NCI-H1105 (cell line): Measurements from ENCODE around the gene CACNA1E.

Source experiments
- DNase-seq: peaks from one replicate; lab custom pipeline; 2025; lab: John Stamatoyannopoulos, UW

Gene CACNA1E

DNA sequence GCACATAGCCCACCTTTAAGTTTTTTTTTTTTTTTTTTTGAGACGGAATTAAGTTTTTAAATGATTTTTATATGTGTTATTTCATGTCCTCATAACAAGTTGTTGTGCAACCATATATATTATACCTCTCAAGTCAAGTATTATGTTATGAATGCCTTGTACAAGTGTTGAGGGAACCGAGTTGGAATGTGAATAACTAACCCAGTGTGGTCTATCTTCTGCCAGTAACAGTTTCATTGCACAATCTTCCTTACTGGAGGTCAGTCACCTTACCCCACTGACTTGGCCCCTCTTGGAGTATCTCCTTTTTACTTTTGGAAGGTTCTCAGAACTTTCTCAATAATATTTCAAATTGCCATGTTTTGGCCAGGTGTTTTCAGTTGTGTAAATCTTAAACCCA, 201.9 kb downstream of the CACNA1E start:
- DNase-seq = no peak

DNA sequence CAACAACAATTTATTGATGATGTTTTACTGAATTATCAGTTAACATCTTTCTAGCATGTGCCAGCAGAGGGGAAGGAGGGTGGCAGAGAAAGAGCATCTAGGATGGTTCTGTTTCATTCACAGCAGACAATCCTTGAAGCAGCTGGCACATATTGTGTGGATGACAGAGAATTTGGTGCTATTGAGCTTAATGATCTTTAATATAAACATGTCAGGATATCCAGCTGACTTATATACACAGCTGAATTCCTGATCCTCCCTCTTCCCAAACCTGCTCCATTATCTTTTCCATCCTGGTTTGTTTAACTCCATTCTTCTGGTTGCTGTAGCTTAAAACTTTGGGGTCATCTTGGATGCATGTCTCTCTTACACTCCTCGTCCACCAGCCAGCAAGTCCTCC, 218.6 kb downstream of the CACNA1E start:
- DNase-seq = no peak

DNA sequence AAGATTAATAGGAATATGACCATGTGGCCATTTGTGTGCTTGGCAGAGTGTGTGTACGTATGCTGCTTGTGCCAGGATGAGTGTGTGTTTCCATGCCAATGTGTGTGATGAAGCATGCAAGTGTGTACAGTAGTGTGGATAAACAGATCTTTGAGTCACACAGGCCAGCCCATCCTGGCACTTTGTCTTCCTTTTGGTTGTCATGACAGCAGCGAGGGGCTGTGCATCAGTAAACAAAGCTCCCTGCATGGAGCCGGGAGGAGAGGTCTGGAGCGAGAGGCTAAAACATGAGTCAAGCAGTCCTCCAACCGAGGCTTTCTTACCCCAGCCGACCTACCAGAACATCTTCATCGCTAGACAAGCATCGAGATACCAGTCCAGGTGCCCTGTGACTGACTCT, 221.2 kb downstream of the CACNA1E start:
- DNase-seq = no peak

DNA sequence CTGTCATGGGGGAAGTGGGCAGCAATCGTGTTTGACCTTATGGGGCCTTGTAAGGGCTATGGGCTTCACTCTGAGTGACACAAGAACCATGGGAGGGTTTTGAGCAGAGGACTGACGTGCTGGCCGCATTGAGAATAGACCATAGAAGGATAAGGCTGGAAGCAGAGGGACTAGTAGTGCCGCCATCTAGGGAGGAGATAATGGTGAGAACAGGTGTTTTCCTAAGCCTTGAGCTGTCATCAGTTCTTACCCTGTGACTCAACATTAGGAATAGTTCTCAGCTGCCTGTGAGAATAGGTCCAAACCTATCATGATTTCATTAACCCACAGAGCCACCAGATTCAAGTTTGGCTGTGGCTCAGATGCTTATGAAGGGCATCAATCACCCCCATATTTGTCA, 228.5 kb downstream of the CACNA1E start:
- DNase-seq = no peak

DNA sequence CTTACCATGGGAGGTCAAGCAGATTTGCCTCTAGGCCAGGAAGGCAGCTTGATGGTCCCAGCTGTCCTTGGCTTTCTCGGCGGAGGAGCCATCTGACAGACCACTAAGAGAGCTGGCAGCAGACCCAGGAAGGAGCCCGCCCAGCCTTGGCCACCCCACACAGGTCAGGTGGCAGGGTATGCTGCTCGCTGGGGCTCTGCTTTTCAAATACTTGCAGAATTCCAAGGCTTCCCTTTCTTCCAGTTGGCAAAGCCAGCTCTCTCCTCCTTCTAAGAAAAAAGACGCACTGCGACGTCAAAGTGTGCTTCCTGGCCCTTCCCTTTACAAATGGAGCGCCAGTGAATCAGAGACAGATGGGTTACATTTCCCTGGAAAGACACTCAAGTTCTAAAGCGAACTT, 229.4 kb downstream of the CACNA1E start:
- no peak for DNase-seq

DNA sequence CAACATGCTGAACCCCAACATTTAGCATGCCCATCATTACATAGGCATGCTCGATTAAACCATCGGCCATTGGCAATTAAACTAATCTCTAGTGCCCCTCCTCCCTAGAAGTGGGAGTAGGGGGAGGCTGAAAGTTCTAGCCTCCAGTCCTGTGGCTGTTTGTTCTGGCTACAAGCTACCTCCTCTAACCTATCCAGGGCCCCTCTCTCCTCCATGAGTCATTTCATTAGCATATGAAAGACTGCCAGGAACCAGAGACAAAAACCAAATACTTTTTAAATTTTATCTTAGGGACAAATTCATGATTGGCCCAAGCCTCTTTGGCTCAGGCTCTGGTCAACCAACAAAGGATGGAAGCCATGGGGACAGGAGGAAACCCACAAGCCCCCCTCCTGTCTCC, 231.1 kb downstream of the CACNA1E start:
- no peak for DNase-seq

DNA sequence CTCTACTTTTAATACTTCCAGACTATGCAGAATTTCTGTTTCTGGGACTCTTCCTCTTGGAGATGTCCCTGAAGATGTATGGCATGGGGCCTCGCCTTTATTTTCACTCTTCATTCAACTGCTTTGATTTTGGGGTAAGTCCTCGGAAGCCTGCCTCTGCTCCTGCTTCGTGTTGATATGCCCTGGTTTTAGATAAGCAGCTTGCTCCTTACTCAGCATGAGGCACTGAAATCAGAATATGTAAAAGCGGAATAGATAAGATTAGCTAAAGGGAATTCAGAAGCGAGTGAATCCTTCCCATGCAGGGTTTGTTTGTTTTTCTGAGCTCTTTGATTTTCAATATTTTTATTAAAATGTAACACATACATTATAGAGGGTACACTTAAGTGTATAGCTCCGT, 234.7 kb downstream of the CACNA1E start:
- DNase-seq = no peak

DNA sequence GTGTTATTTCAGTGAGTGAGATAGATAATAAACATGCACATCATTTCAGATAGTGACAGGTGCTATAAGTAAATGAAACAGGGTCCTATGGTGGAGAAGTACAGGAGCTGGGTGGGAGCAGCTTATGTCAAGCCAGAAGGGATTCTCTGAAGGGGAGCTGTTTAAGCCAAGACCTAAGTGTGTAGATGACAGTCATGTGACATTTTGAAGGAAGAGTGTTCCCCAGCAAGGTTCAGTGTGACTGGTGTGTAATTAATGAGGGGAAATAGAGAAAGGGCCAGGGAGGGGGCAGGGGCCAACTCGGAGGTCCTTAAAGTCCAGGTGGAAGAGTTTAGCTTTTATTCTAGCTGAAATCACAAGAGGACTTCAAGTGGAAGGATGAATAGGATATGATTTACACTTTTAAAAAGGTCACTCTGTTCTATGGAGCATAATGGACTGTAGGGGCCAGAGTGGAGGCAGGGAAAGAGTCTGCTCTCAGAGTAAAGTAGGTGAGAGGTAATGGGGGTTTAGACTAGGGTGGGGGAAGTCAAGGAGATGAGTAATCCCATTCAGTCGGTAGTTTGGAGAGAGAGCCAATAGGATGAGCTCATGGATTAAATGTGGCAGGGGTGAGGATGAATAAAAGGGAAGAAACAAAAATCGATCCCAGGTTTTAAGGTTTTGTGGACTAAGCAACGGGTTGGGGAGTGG, 243.1 kb downstream of the CACNA1E start:
- DNase-seq = no peak

DNA sequence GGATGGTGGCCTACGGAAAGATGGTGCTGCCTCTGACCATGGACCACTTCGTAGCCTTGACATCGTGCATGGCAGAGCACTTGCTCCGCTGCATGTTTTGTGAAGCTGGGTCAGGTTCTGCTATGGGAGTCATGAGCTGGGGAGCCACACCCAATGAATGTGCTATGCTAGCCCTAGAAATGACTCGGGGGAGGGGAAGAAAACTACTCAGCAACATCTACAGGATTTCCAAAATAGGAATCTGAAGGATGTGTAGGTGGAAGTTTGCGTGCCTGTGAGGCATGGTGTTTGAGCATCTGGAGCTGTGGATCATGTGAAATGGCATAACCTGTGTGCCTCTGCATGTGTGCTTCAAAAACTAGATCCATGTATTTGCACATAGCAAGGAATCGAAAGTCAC, 247.3 kb downstream of the CACNA1E start:
- DNase-seq = no peak

DNA sequence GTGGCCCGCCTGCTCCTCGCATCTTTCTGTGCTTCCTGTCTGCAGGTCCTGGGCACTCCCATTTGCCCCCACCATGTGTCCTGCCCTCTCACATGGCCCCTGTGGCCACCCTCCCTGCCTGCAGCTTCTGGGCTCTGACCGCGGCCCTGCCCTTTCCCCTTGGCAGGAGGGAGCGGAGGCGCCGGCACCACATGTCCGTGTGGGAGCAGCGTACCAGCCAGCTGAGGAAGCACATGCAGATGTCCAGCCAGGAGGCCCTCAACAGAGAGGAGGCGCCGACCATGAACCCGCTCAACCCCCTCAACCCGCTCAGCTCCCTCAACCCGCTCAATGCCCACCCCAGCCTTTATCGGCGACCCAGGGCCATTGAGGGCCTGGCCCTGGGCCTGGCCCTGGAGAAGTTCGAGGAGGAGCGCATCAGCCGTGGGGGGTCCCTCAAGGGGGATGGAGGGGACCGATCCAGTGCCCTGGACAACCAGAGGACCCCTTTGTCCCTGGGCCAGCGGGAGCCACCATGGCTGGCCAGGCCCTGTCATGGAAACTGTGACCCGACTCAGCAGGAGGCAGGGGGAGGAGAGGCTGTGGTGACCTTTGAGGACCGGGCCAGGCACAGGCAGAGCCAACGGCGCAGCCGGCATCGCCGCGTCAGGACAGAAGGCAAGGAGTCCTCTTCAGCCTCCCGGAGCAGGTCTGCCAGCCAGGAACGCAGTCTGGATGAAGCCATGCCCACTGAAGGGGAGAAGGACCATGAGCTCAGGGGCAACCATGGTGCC, 249.1 kb downstream of the CACNA1E start:
- DNase-seq = no peak

DNA sequence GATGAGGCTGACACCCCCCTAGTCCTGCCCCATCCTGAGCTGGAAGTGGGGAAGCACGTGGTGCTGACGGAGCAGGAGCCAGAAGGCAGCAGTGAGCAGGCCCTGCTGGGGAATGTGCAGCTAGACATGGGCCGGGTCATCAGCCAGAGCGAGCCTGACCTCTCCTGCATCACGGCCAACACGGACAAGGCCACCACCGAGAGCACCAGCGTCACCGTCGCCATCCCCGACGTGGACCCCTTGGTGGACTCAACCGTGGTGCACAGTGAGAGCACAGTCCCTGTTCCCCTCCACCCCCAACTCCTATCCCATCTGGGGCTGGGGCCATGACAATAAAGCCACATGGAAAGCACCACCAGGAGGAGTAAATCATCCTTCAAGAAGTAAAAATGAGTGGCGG, 250.2 kb downstream of the CACNA1E start:
- no peak for DNase-seq

DNA sequence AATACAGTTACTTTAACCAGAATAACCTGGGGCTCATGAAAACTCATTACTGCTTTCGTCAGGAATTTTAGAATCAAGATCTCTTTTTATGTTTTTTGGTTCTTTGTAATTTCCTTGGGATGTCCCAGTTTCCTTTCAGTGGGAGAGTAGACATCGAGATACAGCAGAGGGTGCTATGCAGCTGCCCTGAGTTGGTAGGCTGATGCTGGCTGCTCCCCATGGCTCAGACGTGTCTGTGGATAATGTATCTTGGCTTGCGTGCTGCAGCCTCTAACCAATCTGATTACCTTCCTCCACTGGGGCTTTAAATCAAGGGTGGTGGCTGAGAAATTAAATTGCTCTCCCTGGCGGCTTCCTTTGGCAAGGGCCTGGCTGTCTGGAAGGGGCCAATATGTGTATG, 253.7 kb downstream of the CACNA1E start:
- DNase-seq = no peak

DNA sequence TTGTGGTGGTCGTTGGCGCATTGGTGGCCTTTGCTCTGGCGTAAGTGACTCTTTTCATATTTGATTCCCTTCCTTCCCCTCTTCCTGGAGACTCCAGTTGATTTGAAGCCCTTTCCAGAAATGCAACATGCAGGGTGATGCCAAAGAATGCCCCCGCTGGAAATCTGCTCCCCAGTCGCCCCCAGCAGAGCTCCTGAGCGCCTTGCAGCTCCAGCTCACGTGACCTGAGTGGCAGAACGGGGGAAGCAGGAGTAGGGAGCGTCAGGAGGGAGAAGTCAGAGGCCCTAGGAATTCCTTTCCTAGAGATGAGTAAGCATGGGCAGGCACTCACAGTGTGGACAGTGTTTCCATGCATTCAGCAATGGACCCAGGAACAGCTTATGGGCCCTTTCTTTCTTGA, 255.9 kb downstream of the CACNA1E start:
- DNase-seq = no peak

DNA sequence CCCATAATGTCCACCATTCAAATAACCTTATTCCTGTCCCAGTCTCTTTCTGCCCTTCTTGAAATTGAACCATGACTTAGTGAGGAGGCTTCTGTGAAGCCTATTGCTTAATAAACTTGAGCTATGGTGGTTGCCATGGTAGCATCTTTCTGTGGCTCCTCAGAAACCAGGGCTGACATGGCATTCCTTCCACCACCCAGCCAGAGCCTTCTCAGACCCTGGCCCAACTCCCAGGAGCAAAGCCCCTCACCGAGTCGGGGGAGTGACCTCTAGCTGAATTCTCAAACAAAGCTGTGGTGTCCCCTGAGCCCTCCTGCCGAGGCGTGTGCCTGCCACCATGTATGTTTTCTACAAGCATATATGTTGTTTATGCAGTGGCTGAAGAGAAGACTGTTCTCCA, 259.1 kb downstream of the CACNA1E start:
- DNase-seq = no peak

DNA sequence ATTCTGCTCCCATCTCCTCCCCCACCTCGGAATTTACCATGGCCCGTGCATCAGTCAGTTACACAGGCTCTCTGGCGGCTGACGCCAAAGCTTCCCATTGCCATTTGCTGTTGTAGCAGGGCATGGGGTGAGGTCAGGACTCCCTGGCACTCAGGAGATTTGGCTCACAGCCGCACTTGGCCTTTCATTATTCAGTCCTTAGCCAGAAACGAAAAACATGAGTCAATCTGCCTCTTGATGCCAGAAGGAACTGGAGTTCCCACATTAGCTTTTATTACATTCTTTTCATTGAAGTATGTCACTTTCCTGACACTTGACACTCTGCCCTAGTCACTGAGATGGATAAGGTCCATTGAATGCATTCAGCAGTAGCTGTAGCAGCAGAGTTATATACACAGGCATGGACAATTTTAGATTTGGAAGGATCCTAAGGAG, 260.6 kb downstream of the CACNA1E start:
- DNase-seq = no peak

DNA sequence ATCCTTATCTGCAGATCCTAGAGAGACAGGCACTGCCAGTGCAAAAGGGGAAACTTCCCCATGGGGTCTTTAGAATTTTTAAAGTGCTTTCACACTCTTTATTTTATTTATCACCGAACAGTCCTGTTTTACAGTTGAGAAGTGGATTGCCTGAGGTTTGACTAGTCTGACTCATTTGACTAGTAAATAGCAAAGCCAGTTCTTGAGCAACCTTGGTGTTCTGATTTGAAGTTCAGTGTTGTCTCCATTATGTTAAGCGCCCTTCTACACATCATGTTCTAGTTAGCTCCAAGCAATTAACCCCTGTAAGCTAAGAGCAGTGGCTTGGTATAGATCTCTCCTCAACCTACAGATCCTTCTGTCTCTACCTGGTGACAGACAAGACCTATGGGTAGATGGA, 262.9 kb downstream of the CACNA1E start:
- no peak for DNase-seq

DNA sequence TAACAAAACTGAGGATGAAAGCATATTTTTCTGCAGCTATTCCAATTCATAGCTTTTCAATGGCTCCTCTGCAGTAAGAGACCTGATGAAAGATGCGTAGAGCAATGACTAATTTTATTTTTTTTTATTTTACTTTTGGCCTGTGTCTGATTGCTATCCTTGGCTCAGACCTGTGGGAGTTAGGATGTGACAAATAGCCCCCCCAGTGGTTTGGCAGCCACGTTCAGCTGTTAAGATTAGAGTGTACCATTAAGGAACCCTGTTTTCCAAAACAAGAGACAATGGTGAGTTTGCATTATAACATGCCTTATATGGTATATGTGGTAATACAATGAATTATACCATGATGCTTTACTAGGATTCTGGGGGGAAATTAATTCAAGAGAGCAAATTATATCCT, 264.7 kb downstream of the CACNA1E start:
- DNase-seq = no peak

DNA sequence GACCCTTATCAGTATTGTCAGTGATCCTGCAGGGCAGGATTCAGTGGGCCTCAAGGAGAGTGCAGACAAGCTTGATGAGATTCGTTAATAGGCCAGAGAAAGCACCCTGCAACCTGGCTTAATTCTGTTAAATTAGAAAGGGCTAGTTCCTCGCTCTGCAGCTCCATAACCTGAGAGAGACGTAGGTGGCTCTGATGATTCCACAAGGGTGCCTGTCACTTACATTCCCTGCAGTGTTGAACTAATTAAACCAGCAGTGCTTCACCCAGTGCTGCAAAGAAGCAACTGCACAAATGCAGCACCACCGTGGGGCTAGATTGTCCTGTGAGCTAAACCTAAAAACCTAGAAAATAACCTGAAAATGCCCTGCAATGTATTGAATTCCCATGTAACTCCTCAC, 270.8 kb downstream of the CACNA1E start:
- DNase-seq = no peak

DNA sequence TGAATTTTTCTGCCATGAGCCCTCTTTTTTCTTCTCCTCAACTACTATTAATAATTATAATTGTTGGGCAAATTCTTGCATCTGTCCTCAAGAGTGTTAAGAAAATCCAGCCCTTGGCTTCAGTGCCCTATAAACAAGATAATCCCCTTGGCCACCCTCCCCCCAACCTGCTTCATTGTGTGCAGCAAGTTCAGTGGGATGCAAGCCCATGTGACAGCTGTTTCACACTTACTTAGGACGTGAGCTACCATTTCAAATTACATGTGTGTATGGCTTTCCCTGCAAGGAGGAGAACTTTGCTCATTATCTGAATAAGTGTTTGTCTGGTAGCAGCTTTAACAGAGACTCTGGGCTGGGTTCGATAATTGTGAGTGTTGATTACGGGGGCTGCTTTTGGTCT, 276.2 kb downstream of the CACNA1E start:
- no peak for DNase-seq

DNA sequence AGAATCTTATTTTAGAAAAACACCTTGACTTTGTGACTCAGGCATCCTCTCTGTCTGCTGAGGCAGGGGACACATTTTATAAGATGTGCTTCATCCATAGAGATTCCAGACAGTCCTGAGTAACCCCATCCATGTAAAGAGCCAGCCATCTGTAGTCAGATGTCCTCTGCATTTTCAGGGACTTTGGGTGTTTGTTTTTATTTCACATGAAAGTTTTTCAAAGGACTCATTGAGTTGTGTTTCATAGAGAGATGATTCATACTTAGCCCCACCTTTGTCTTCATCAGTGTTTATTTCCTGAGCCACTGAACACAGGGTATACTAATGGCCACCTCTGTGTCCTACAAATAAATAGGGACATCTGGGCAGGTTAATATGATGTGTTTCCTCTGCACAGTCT, 280.4 kb downstream of the CACNA1E start:
- no peak for DNase-seq

DNA sequence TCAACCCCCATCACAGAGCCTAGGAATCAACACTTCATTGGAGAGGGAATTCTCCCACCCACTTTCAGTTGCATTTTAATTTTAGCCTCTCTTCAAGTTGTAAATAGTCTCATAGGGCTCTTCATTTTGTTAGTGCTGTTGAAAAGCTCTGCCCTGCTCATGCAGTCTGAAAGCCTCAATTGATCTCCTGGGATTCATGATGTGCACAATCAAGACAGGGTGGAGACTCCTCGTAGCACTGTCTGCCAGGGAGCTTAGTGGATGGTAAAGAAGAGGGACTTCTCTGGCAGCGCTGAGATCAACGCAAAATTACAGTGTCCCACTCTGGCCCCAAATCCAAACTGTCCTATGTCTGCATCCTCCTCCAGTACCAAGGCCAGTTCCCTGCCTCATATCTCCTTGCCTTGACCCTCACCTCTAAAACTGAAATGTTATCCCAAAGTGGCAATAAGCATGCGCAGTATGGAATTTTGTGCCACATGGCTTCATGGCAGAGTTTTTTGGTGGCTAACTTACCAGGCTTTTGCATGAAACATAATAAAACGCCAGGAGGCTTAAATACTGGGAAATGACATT, 282.2 kb downstream of the CACNA1E start:
- DNase-seq = no peak

DNA sequence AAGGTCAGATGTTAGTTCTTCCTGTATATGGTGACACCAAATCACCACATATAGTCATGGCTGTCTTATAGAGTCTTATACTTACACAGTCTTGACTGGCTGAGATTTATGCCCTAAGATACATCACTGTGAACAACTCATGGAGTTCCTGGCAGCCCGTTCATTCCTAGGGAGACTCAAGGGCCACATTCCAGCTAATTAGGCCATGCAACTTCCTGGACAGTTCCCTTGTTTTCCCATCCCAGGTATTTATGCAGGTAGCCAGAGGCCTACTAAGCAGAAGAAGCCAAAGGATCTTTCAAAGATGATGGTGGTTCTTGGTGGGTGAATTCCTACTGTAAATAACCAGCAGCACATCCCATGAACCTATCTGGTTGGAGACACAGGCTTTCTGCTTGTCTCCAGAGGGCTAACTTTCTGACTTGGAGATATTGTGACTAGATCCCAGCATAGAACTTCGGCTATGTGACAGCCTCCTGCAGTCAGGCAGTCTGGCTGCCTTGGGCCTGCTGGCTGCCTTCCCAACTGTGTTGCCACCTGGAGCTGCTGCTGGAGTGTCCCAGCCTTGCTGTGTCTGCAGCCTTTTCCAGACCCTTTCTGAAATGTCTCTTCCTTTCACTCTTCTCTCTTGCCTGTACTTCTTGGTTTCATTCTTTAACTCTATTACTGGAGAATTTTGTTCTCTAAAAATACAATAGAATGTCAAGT, 283.8 kb downstream of the CACNA1E start:
- DNase-seq = no peak
